HuH-7.5 (cell line): ENCODE measurements around the gene RAB26.
A peak's percentile ranks its signal among the peaks of the same experiment; 100 is the strongest.
"Not testable (repeated sequence)": the region's sequence is repeated elsewhere in the genome, so short reads cannot be mapped to it uniquely, and the experiment has no call there.

Experiments used
- DNase-seq: peaks from one replicate; pipeline ENCODE4 v3.0.0; 2011; ENCODE audit warnings: low spot score

Gene RAB26

GRCh38 chr16:2147981-2148671, at the start of gene RAB26:
Gene RAB26, plus strand, starts transcription at chr16:2148625. Its CDS starts 159 bp downstream, at chr16:2148784.
- peak; percentile 93 for DNase-seq

GRCh38 chr16:2101581-2101980, 46.8 kb upstream of the RAB26 start:
- not testable (repeated sequence) for DNase-seq

DNA sequence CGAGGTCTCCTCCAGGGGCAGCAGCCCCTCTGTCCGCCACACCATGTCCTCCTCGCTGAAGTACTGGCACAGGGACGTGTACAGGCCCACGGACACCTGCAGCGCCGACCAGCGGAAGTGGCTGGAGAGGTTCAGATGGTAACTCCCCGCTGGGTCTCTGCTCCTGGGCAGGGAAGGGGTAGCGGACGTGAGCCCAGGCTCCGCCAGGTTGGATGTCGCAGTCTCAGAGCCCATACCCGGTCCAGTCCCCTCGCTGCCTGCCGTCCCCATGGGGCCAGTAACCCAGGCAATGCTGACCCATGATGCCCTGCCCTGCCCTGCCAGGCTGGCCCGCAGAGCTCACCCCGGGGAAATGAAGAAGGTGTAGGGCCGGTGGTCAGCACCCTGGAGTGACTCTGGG, 46.0 kb upstream of the RAB26 start:
- no peak for DNase-seq

DNA sequence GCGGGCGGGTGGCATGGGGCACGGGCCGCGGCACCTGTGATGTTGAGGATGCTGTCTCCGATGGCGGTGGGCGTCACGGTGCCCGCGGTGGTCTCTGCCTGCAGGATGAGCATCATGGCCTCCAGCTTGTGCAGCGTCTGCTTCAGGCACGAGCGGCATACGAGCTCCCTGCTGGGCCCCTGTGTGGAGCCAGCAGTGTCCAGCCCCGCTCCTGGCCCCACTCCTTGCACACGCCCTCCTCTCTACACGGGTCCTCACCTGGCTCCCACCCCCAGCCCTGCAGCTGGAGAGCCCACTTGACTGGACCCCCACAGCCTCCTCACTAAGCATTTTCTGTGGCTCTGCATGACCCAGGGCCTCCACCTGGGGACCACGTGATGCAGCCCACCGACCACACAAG, 44.0 kb upstream of the RAB26 start:
- not testable (repeated sequence) for DNase-seq

DNA sequence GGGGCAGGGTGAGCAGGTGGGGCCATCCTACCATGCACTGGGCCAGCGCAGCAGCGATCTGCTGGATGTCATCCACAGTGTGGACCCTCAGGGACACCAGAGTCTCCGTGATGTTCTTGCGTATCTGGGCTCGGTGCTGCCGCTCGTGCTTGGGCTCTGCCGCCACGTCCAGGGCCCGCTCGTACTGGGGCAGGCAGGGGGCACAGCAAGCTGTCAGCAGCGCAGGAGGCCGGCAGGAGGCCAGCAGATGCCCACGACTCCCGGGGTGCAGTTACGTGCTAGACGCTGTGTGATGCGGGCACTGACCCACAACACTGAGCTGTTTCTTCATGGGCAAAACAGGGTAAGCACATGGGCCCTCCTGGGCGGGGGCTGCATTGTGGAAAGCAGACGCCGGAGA, 43.1 kb upstream of the RAB26 start:
- DNase-seq = not testable (repeated sequence)

- DNase-seq = peak; percentile 18
Observed at GRCh38 chr16:2105769-2106168, 42.7 kb upstream of the RAB26 start.

GRCh38 chr16:2106211-2106610, 42.2 kb upstream of the RAB26 start:
- not testable (repeated sequence) for DNase-seq

DNA sequence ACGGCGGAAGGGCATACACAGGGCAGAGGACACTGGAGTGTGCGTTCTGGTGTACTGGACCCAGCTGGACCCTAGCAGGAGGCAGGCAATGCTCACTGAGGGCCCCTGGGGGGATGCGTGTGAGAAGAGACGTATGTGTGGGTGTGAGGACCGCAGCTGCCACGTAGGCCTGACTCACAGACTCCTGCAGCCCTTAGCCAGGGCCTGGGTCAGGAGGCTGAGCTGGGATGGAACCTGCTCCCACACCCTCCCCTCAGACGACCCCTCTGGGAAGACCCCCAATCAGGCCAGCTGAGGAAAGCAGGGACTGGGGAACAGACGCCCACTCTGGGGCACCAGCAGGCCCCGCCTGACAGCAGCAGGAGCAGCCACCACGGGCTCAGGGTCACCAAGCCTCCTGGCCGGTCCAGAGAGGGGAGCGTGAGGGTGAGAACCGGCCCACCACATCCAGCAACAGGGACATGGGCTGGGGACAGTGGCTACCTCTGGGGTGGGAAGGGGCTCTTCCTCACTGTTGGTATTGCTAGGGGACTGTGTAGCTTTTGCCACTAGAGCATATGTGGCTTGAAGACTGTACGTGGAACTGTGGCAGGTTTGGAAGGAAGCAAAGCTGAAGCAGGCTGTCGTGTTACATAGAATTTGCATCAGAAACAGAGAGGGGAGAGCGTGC, 41.2 kb upstream of the RAB26 start:
- DNase-seq = not testable (repeated sequence)

GRCh38 chr16:2107791-2108125, 40.7 kb upstream of the RAB26 start:
- DNase-seq = not testable (repeated sequence)

DNA sequence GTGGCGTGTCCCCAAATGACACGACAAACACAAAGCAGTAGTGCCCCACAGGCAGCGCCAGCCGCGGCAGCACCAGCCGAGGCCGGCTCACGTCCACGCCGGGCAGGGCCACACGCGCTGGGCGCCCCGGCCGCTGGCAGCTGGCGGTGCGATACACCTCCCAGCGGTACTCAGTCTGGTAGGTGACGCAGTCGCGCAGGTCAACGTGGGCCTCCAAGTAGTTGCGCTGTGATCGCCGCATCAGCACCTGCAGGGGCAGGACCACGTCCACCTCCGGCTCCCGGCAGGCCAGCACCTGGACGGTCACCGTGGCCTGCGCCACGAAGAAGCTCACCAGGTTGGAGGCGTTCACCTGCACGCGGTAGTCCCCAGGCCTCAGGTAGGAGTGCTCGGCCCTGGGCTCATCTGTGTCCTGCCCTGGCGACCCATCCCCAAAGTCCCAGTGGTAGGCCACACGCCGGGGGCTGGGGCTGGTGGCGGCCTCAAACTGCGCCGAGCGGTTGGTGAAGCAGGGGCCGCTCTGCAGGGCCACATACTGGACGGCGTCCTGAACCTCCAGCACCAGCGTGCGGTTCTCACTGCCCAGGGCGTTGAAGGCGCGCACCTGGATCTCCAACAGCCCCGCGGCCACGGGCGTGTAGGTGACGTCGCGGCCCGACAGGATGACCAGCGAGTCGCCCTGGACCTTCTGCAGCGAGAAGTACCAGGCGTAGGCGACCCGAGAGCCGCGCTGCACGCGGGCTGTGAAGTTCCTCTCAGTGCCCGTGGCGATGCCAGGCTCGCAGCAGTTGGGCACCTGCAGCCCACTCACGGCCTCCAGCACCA, 39.8 kb upstream of the RAB26 start:
- not testable (repeated sequence) for DNase-seq

DNA sequence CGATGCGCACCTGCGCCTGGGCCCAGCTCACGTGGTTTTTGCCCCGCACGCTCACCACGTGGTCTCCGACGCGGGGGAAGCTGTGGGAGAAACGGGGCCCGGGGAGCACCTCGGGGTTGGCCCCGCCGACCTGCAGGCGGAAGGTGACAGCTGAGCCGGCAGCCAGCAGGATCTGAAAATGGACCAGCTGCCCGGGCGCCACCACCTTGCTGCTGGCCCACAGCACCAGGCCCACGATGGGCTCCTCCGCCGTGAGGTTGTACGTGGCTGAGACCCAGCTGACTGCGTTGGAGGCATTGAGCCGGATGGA, 39.2 kb upstream of the RAB26 start:
- DNase-seq = not testable (repeated sequence)

GRCh38 chr16:2109872-2110271, 38.6 kb upstream of the RAB26 start:
- DNase-seq = not testable (repeated sequence)

- DNase-seq = not testable (repeated sequence)
Observed at GRCh38 chr16:2110332-2111008, 38.0 kb upstream of the RAB26 start.

DNA sequence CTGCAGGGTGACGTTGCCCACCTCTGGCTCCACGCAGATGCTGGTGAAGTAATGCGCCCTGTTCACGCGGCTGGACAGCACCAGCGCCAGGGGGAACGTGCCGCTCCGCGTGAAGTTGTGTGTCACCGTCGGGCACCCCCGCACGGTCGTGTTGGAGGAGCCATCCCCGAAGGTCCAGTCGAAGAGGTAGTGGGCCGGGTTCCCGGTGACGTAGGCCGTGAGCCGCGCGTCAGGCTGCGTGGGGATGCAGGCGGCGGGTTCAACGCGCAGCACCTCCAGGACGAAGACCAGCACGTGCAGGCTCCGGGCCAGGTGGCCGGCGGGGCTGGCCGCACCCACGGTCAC, 37.4 kb upstream of the RAB26 start:
- DNase-seq = not testable (repeated sequence)

DNA sequence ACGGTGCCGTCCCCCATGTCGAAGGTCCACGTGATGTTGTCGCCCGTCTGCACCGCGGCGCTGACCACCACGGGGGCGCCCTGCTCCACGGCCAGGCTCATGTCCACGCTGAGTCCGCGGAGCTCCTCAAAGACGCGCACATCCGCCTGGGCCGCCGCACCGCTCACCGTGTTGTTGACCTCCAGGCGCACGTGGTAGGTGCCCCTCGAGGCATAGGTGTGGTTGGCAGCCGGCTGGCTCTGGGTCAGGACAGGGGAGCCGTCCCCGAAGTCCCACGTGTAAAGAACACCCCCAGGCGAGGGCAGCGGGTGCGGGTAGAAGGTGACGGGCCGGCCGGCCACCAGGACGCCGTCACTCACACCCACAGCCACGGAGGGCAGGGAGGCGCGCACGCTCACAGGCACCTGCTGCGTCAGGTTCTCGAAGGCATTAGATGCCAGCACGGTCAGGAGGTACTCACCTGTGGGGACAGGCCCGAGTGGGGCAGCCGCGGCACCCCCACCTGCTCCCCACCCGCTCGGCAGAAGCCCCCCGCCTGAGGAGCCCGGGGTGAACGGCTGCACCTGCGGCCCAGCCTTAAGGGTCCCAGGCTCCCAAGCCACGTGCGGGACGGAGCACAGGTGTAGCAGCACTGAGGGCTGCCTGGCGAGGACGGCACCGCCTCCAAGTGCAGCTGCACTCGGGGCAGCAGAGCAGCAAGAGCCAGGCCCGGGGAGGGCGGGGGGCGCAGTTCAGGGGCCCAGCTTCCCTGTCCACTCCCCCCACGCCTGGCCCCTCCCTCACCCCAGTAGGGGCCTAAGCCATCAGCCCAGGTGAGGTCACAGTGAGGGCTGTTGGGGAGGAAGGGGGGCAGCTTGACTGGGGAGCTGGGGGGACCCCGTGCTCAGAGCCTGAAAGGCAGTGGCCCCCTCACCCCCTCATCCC, 36.8 kb upstream of the RAB26 start:
- not testable (repeated sequence) for DNase-seq

DNA sequence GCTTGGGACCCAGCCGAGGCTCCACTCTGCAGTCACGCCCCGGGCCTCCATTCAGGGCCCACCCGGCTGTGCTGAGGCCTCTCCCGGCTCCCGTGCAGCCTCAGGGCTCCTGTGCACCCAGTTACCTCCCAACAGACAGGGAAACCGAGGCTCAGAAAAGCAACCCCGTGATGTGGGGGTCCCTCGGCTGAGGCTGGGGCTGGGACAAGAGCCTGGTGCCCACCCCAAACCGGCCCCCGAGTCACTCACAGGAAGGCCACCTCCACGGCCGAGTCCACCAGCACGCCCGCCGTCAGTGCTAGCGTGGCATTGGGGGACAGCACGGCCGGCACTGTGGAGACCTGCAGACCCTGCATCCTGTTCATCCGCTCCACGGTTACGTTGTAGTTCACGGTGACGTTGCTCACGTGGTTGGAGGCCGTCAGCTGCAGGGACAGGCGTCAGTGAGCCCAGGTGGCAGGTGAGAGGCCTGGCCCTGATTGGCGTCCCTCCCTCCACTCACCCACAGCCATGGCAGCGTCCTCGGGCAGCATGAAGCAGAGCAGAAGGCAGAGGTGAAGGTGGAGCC, 35.8 kb upstream of the RAB26 start:
- DNase-seq = not testable (repeated sequence)

GRCh38 chr16:2114225-2114624, 34.2 kb upstream of the RAB26 start:
- not testable (repeated sequence) for DNase-seq

GRCh38 chr16:2114885-2115590, 33.4 kb upstream of the RAB26 start:
- not testable (repeated sequence) for DNase-seq

DNA sequence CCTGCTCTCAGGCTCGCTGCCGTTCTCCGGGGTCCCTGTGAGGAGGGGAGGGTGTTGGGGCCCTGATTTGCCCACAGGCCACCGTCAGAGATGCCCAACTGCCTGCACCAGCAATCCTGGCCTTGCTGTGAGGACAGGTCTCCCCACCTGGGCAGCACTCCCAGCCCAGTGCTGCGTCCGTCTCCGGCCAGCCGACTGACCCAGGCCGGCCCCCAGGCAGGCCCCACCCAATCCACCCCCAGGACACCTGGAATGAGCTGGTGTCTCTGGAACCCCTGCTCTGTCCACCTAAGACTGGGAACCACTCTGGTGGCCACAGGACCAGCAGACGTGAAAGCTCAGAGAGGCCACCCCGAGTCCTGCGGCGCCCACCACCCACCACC, 32.8 kb upstream of the RAB26 start:
- no peak for DNase-seq

DNA sequence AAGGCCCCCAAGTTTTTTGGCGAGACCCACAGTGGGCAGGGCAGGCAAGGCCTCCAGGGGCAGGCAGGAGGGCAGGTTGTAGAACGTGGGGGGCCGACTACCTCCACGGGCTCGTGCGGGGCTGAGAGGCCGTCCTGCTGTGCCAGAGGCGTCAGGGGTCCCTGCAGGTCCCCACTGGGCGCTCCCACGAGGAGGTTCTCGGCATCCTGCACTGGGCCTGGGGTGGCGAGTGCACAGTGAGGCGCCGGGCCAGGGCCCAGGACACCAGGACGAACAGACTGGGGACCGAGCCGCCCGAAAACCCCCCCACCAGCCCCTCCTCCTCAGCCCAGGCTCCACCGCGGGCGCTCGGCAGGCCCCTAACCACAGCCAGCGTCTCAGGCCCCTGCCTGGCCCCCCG, 32.0 kb upstream of the RAB26 start:
- not testable (repeated sequence) for DNase-seq
